Activated CD4-positive, CD25-positive, alpha-beta regulatory T cell treated with anti-CD3 and anti-CD28 coated beads, Interleukin-2, amount 50 U/mL, for 24 hours (primary cell): ENCODE data around the gene DAG1.

Experiments
- ATAC-seq, 2 donors: fragments of 150-1000 bp; cut with Tn5 transposase; one replicate each; pipeline ENCODE4 v1.10.0; 2021; ENCODE audit warnings: mild to moderate bottlenecking in 1 of 2, moderate library complexity in 1 of 2

Gene DAG1

DNA sequence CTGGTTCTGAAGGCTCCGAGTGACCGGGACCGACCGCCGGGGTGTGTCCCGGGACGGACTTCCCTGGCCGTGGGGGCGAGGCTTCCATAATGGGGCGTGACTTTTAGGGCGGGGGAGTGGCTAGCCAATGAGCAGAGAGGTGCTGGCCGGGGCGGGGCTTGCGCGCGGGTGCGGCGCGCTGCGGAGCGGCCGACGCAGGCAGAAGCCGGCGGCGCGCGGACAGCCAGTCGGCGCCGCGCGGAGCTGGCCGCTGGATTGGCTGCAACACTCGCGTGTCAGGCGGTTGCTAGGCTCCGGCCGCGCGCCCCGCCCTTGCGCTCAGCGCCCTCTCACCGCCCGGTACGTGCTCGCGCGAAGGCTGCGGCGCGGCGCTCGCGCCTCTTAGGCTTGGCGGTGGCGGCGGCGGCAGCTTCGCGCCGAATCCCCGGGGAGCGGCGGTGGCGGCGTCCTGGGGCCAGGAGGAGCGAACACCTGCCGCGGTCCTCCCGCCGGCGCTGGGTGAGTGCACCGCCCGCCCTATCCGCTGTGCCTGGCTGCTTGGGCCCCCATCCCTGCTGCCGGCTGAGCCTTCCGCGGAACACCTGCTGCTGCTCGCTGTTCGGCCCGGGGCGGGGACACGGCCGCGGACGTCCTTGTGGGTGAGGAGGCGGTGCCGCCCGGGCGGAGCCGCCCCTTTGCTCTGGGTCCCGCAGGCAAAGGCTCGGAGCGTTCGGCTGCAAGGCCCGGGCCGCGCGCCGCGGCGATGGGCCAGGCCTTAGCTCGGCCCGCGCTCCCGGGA, at the start of gene DAG1:
TSS of gene DAG1 (plus strand) at position 332 of the 778 bp plus-strand sequence. CDS start 40,268 bp downstream, outside the sequence.
- ATAC-seq = peak; percentile 91 to 93

GRCh38 chr3:49421890-49422378, 48.1 kb upstream of the DAG1 start:
- ATAC-seq = no peak

- ATAC-seq = no peak
These were observed 47.5 kb upstream of the DAG1 start, which contains the start of gene AMT for GRCh38 chr3:49422379-49423248. Gene AMT, minus strand, starts transcription at chr3:49422473. Its CDS starts 23 bp downstream, at chr3:49422450.

- ATAC-seq = no peak
These were observed 45.3 kb upstream of the DAG1 start for GRCh38 chr3:49424816-49425215.

GRCh38 chr3:49427586-49427985, 42.5 kb upstream of the DAG1 start:
- no peak for ATAC-seq

GRCh38 chr3:49428752-49429080, 41.4 kb upstream of the DAG1 start:
- ATAC-seq = no peak

DNA sequence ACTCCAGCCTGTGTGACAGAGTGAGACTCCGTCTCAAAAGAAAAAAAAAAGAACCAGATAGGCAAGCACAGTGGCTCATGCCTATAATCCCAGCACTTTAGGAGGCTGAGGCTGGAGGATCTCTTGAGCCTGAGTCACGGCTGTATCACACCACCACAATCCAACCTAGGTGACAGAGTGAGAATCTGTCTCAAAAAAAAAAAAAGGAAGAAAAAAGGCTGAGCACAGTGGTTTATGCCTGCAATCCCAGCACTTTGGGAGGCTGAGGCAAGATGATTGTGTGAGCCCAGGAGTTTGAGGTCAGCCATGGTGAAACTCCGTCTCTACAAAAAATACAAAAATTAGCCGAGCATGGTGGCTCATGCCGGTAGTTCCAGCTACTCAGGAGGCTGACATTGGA, 35.3 kb upstream of the DAG1 start:
- ATAC-seq = no peak

DNA sequence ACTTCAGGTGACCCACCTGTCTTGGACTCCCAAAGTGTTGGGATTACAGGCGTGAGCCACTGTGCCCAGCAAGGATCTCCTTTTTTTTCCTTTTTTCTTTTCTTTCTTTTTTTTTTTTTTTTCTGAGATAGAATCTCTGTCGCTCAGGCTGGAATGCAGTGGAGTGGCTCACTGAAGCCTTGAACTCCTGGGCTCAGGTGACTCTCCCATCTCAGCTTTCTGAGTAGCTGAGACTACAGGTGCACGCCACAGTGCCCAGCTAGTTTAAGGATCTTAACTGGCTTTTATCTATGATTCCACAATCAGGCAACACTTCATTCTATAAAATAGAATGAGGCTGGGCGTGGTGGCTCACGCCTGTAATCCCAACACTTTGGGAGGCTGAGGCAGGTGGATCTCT, 24.7 kb upstream of the DAG1 start:
- no peak for ATAC-seq

- ATAC-seq = no peak
These were observed 16.4 kb upstream of the DAG1 start for GRCh38 chr3:49453621-49454020.

DNA sequence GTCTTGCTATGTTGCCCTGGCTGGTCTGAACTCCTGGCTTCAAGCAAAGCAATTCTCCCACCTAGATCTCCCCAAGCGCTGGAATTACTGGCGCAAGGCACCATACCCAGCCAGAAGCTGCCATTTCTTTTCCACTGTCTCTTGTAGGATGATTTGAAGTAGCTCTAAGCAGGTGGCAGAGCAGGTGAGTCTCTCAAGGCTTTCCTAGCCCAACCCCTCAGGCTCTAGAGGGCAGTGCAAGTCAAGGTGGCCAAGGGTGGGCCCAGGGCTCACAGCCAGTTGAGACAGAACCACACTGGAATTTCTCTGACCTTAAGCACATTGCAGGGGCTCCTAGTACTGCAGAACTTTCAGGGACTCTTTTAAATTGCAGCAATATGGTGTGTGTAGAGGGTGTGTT, 15.6 kb upstream of the DAG1 start:
- ATAC-seq = no peak

DNA sequence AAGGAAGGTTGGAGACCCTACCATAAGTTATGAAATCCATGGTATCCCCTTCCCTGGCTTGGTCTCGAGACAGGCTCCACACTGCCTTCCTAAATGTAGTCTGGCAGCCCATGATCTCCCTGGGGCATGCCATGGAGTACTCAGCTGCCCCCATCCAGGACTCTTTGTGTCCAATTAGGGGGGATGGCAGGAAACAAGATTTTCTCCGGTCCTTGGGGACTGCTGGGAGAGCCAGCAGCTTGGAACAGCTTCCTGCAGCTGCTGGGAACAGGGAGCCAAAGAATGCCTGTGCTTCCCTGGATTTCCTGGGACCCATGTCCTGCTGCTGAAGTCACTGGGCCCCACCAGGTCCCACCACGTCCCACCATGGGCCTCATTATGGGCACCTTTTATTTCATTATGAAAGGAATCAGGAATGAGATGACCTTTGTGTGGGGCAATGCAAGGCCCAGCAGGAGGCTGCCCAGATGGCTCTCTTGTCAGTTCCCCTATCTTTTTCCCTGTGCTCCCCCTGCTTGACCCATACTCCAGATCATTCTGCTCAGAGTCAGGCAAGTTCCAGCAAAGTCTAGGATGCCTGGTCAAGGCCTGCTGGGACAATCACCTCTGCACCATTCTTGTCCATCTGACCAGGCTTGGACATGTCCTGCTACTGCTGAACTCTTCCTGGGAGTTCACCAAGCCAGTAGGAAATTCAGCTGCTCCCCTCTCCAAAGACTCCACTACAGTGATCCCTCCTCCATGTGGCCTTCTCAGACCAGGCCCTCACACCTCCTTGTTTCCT, 15.0 kb upstream of the DAG1 start:
- ATAC-seq = no peak

GRCh38 chr3:49456466-49456865, 13.6 kb upstream of the DAG1 start:
- ATAC-seq = no peak

- no peak for ATAC-seq
These were observed 9.7 kb upstream of the DAG1 start for GRCh38 chr3:49460188-49460890.

DNA sequence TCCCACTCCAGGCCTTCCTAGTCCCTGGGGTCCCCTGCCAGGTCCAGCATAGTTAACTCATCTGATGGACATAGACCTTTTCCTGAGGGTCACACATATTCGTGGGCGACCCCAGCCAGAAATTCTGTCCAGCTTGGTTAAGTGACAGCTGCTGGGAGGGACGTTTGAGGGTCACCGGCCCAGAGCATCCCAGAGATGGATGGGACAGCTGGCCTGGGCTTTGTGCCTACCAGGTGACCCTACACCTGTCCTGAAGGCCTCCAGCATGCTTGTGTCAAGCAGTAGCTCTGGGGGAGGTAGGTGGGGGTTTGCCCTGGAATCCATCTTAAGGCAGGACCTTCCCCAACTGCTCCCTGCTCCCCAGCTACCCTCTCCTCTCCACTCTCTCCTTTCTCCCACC, 9.1 kb upstream of the DAG1 start:
- no peak for ATAC-seq

- no peak for ATAC-seq
These were observed 8.5 kb upstream of the DAG1 start for GRCh38 chr3:49461443-49462171.

GRCh38 chr3:49462222-49462621, 7.8 kb upstream of the DAG1 start:
- no peak for ATAC-seq

DNA sequence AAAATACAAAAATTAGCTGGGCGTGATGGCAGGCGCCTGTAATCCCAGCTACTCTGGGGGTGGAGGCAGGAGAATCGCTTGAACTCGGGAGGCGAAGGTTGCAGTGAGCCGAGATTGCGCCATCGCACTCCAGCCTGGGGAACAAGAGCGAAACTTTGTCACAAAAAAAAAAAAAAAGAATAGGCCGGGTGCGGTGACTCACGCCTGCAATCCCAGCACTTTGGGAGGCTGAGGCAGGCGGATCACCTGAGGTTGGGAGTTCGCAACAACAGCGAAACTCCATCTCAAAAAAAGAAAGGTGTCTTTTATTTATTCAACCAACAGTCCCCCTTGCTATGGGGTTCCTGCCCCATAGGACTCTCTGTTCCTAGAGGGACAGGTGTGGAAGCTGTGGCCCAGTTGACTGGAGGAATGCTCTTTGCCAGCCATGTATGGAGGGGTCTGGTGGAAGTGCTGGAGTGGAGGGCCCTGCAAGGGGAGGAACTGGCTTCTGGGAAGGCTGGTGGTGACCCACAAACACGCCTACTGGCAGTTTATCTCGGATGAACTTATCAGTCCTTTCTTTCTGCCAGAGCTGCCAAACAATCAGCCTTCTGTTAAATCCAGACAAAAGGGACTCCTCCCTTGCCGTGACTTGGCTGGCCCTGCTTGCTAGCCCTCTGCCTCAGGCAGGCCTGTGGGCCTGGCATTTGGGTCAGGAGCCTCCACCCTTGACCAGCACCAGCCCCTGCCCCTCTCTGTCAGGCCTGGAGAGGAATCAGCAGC, 4.6 kb upstream of the DAG1 start:
- no peak for ATAC-seq

DNA sequence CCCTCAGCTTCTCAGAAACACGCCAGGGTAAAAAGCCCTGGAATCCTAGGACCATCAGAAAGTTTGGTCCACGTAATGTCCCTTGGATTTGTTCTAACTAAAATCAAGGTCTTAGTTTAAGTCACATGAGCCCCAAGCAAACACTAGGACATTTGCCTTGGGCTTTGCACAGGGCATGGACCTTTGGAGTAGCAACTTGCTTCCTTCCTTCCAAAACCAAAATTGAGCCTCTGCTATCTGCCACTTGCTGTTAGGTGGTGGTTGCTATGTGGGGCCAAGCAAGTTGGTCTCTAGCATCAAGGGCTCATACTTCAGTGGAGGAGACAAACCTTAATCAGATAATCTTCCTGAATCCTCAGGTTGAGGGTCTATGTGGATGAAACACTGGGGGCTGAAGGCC, 4.0 kb upstream of the DAG1 start:
- no peak for ATAC-seq

- no peak for ATAC-seq
These were observed 781 bp upstream of the DAG1 start for GRCh38 chr3:49469037-49469935.
